Mesothelial cell of epicardium (in vitro differentiated cells): ENCODE results near the gene ZNF830. TPM values are rescaled to one million over a fixed set of nuclear protein-coding genes. Genes with fewer than 3 reads are reported as not detected.

Experiments
- DNase-seq, 2 experiments: peaks; one replicate each; pipeline ENCODE4 v3.0.0; 2021; ENCODE audit warnings: low spot score in 2 of 2; ENCODE audit not compliant: unreplicated experiment in 2 of 2
- H3K27ac Mint-ChIP-seq: 2 replicates; pipeline ENCODE4 v1.8.0; 2021; ENCODE audit warnings: mixed read lengths
- H3K27me3 Mint-ChIP-seq: 2 replicates; pipeline ENCODE4 v1.8.0; 2021; ENCODE audit warnings: low read depth, mixed read lengths
- H3K36me3 Mint-ChIP-seq: 2 replicates; pipeline ENCODE4 v1.8.0; 2021; ENCODE audit warnings: mixed read lengths
- H3K4me1 Mint-ChIP-seq: 2 replicates; pipeline ENCODE4 v1.8.0; 2021; ENCODE audit warnings: mixed read lengths
- H3K4me3 Mint-ChIP-seq: 2 replicates; pipeline ENCODE4 v1.8.0; 2021; ENCODE audit warnings: mild to moderate bottlenecking, moderate library complexity, mixed read lengths
- H3K9me3 Mint-ChIP-seq: 2 replicates; pipeline ENCODE4 v1.8.0; 2021; ENCODE audit warnings: mixed read lengths
- CTCF ChIP-seq: fragments of 200-600 bp; sonication (generic); IDR thresholded peaks from one replicate; pipeline ENCODE4 v1.5.0; 2021; ENCODE audit warnings: antibody characterized with exemption; ENCODE audit not compliant: unreplicated experiment
- total RNA-seq: library from RNA; stranded (reverse); gene quantifications from 3 replicates; pipeline ENCODE4 v1.2.1, GENCODE V29; 2021

The ZNF830 gene
- total RNA-seq, 1 donor from 2014 or later: 17.2 TPM

DNA sequence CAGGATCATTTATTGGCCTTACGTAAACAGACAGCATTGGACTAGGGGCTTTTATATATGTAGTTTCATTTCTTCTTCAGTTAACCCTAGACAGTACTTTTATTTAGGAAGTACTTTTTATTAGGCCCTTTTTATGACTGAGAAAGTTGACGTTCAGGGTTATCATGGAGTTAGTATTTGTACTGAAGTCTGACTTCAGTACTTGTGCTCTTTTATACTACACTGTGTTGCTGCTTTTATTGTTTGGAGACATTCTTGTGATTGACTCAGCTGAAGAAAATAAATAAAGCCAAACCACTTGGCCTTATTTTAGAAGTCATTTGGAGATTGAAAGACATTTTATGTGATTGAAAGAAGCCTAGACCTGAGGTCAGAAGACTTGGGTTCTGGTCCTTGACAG, 25.9 kb downstream of the ZNF830 start:
- H3K4me1 Mint-ChIP-seq: peaks cover 15% of the 10 kb centered on the region
- no peak for TF ChIP-seq CTCF
- no peak overlapping the region for H3K27ac Mint-ChIP-seq
- H3K9me3 Mint-ChIP-seq: no peaks in the 10 kb centered on the region
- no peak for DNase-seq
- H3K36me3 Mint-ChIP-seq: peaks cover 44% of the 10 kb centered on the region
- H3K27me3 Mint-ChIP-seq: no peaks in the 10 kb centered on the region
- no peak overlapping the region for H3K4me3 Mint-ChIP-seq

DNA sequence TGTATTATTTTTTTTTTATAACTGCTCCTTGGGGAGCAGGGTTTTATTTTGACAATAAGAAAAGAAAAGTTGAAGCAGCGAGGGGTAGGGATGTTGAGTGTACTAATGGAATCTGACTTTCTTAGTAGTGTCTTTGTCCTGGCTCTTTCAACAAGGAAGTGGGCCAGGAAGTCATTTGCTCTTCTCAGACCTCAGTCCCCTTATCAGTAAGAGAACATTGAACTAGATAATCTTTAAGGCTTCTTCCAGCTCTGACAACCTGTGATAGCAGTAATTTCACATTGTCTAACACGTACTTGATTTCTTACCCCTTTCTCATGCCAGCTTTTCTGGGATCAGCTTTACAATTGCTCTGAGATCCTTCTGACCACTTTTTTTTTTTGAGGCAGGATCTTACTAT, 27.3 kb downstream of the ZNF830 start:
- Mint-ChIP-seq H3K4me1 (peaks cover 6% of the 10 kb centered on the region), H3K27me3 (no peaks in the 10 kb centered on the region), H3K4me3 (no peak overlapping the region), H3K9me3 (no peaks in the 10 kb centered on the region), H3K27ac (no peak overlapping the region), H3K36me3 (peaks cover 56% of the 10 kb centered on the region)
- no peak for DNase-seq
- no peak for TF ChIP-seq CTCF

- H3K4me3 Mint-ChIP-seq: no peak overlapping the region
- TF ChIP-seq CTCF: no peak
- H3K27ac Mint-ChIP-seq: no peak overlapping the region
- no peaks in the 10 kb centered on the region for H3K27me3 Mint-ChIP-seq
- no peaks in the 10 kb centered on the region for H3K4me1 Mint-ChIP-seq
- H3K9me3 Mint-ChIP-seq: no peaks in the 10 kb centered on the region
- H3K36me3 Mint-ChIP-seq: peaks cover 61% of the 10 kb centered on the region
- DNase-seq: no peak
Measured at GRCh38 chr17:34989473-34989872, 28.1 kb downstream of the ZNF830 start.

- Mint-ChIP-seq H3K36me3 (peaks cover 63% of the 10 kb centered on the region), H3K4me3 (no peak overlapping the region), H3K27me3 (no peaks in the 10 kb centered on the region), H3K27ac (no peak overlapping the region), H3K4me1 (no peaks in the 10 kb centered on the region), H3K9me3 (no peaks in the 10 kb centered on the region)
- DNase-seq: no peak
- no peak for TF ChIP-seq CTCF
Measured at GRCh38 chr17:34990921-34991365, 29.6 kb downstream of the ZNF830 start.

- H3K4me3 Mint-ChIP-seq: no peak overlapping the region
- H3K27me3 Mint-ChIP-seq: no peaks in the 10 kb centered on the region
- H3K36me3 Mint-ChIP-seq: peaks cover 63% of the 10 kb centered on the region
- H3K27ac Mint-ChIP-seq: no peak overlapping the region
- peaks cover 4% of the 10 kb centered on the region for H3K4me1 Mint-ChIP-seq
- H3K9me3 Mint-ChIP-seq: no peaks in the 10 kb centered on the region
- no peak for DNase-seq
- no peak for TF ChIP-seq CTCF
Measured at GRCh38 chr17:34991606-34992005, 30.3 kb downstream of the ZNF830 start.

- Mint-ChIP-seq H3K27me3 (no peaks in the 10 kb centered on the region), H3K9me3 (no peaks in the 10 kb centered on the region), H3K4me1 (peaks cover 17% of the 10 kb centered on the region), H3K27ac (no peak overlapping the region), H3K4me3 (no peak overlapping the region), H3K36me3 (peaks cover 55% of the 10 kb centered on the region)
- DNase-seq: no peak
- no peak for TF ChIP-seq CTCF
Measured at GRCh38 chr17:34993031-34993430, 31.7 kb downstream of the ZNF830 start.
